ENCODE data around the gene CD8A.

Gene CD8A

GRCh38 chr2:86786001-86786536, 4.6 kb downstream of the CD8A start:
- DNase-seq (no peak), ATAC-seq (ENCODE audit: insufficient read depth, low read depth) (peak; percentile 45; the same call in 1 of the 3 replicates)
- TF ChIP-seq EZH2 (IDR thresholded peaks at IDR 0.05; ENCODE audit: borderline replicate concordance, low read depth, low read length, severe bottlenecking) = no peak
- TF ChIP-seq, protein P1, sequence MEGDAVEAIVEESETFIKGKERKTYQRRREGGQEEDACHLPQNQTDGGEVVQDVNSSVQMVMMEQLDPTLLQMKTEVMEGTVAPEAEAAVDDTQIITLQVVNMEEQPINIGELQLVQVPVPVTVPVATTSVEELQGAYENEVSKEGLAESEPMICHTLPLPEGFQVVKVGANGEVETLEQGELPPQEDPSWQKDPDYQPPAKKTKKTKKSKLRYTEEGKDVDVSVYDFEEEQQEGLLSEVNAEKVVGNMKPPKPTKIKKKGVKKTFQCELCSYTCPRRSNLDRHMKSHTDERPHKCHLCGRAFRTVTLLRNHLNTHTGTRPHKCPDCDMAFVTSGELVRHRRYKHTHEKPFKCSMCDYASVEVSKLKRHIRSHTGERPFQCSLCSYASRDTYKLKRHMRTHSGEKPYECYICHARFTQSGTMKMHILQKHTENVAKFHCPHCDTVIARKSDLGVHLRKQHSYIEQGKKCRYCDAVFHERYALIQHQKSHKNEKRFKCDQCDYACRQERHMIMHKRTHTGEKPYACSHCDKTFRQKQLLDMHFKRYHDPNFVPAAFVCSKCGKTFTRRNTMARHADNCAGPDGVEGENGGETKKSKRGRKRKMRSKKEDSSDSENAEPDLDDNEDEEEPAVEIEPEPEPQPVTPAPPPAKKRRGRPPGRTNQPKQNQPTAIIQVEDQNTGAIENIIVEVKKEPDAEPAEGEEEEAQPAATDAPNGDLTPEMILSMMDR (IDR thresholded peaks at IDR 0.05; ENCODE audit: borderline replicate concordance, extremely low read depth, low read length, poor library complexity, severe bottlenecking) = no peak
- Histone ChIP-seq H3K9me3 (ENCODE audit: insufficient read depth, low read length, severe bottlenecking) (no peaks in the 10 kb centered on the region), H3K36me3 (ENCODE audit: insufficient read depth, low read length) (no peaks in the 10 kb centered on the region), H3K4me2 (ENCODE audit: insufficient read depth, low read length) (no peak overlapping the region), H3K79me2 (ENCODE audit: insufficient read depth, low read length) (no peaks in the 10 kb centered on the region), H3K4me3 (ENCODE audit: low read depth in 1 of 2, low read length in 2 of 2) (no peak overlapping the region), H3K4me1 (ENCODE audit: insufficient read depth, low read length) (no peaks in the 10 kb centered on the region), H3K27me3 (ENCODE audit: insufficient read depth, low read length, poor library complexity) (no peaks in the 10 kb centered on the region), H3K27ac (ENCODE audit: low read length) (no peak overlapping the region), H4K20me1 (ENCODE audit: insufficient read depth, low read length) (no peaks in the 10 kb centered on the region), H2AFZ (ENCODE audit: low read depth, low read length) (no peak overlapping the region), H3K9ac (ENCODE audit: low read depth, low read length) (no peak overlapping the region)

DNA sequence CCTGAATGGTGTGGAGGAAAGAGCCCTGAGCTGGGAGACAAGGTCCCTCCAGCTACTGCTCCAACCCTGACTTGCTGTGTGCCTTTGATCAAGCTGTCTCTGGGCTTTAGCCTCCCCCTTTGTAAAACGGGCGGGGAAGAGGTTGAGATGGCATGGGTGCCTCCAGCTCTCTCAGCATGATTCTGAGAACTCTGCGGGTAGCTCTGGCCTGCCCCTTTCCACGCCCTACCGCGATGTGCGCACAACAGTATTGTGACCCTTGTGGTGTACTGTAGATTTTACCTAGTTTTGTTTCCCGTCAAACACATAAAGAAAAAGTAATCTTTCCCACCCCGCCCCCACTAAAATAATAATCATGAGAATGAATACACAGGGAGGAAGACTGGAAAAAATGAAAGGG, 5.3 kb downstream of the CD8A start:
- Histone ChIP-seq H3K9me3 (ENCODE audit: insufficient read depth, low read length, severe bottlenecking) (no peaks in the 10 kb centered on the region), H3K79me2 (ENCODE audit: insufficient read depth, low read length) (no peaks in the 10 kb centered on the region), H3K36me3 (ENCODE audit: insufficient read depth, low read length) (no peaks in the 10 kb centered on the region), H3K4me3 (ENCODE audit: low read depth in 1 of 2, low read length in 2 of 2) (no peak overlapping the region), H3K4me2 (ENCODE audit: insufficient read depth, low read length) (no peak overlapping the region), H4K20me1 (ENCODE audit: insufficient read depth, low read length) (no peaks in the 10 kb centered on the region), H2AFZ (ENCODE audit: low read depth, low read length) (no peak overlapping the region), H3K4me1 (ENCODE audit: insufficient read depth, low read length) (no peaks in the 10 kb centered on the region), H3K27ac (ENCODE audit: low read length) (no peak overlapping the region), H3K27me3 (ENCODE audit: insufficient read depth, low read length, poor library complexity) (no peaks in the 10 kb centered on the region), H3K9ac (ENCODE audit: low read depth, low read length) (no peak overlapping the region)
- DNase-seq (no peak), ATAC-seq (ENCODE audit: insufficient read depth, low read depth) (no peak; the same call in 2 of the 3 replicates)
- TF ChIP-seq EZH2 (IDR thresholded peaks at IDR 0.05; ENCODE audit: borderline replicate concordance, low read depth, low read length, severe bottlenecking) = no peak
- TF ChIP-seq, protein P1 (IDR thresholded peaks at IDR 0.05; ENCODE audit: borderline replicate concordance, extremely low read depth, low read length, poor library complexity, severe bottlenecking) = no peak

DNA sequence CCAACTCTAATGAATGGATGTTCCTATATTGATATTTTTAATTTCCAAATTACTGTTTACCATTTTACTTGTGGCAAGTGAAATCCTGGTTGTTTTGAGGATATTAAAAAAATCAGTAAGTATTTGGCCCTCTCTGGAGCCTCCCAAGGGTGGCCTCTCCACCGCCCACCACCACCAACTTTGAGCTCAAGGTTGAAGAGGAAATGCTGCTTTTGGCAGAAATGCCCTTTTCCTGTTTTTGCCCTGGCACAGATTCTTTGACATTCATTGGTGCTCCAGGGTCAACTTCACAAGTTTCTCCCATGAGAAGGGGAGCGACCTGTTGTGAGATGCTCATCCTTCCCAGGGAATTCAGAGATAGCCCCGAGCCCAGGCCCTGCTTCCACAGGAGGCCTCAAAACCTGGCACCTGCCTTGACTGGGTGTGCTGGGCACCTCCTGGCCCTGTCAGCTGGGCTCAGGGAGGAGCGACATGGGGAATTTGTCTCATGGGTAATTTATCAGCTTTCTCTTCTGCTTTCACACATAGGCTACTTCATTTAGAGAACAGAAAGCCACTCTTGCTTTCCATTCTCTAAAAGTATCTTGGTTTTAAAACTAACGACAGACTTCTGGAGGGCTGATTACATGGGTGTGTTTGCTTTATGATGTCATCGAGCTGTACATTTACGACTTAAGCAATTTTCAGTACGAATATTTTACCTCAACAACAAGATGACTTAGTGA, 6.9 kb downstream of the CD8A start:
- DNase-seq (no peak), ATAC-seq (ENCODE audit: insufficient read depth, low read depth) (no peak)
- TF ChIP-seq, protein P1 (IDR thresholded peaks at IDR 0.05; ENCODE audit: borderline replicate concordance, extremely low read depth, low read length, poor library complexity, severe bottlenecking) = no peak
- no peak for TF ChIP-seq EZH2 (IDR thresholded peaks at IDR 0.05; ENCODE audit: borderline replicate concordance, low read depth, low read length, severe bottlenecking)
- no peak overlapping the region for H3K4me3 ChIP-seq (ENCODE audit: low read depth in 1 of 2, low read length in 2 of 2)
- no peak overlapping the region for H3K27ac ChIP-seq (ENCODE audit: low read length)
- H3K9me3 ChIP-seq (ENCODE audit: insufficient read depth, low read length, severe bottlenecking) = no peaks in the 10 kb centered on the region
- H3K9ac ChIP-seq (ENCODE audit: low read depth, low read length) = no peak overlapping the region
- no peaks in the 10 kb centered on the region for H3K79me2 ChIP-seq (ENCODE audit: insufficient read depth, low read length)
- no peaks in the 10 kb centered on the region for H4K20me1 ChIP-seq (ENCODE audit: insufficient read depth, low read length)
- H3K36me3 ChIP-seq (ENCODE audit: insufficient read depth, low read length) = no peaks in the 10 kb centered on the region
- H3K27me3 ChIP-seq (ENCODE audit: insufficient read depth, low read length, poor library complexity) = no peaks in the 10 kb centered on the region
- no peak overlapping the region for H3K4me2 ChIP-seq (ENCODE audit: insufficient read depth, low read length)
- H3K4me1 ChIP-seq (ENCODE audit: insufficient read depth, low read length) = no peaks in the 10 kb centered on the region
- no peak overlapping the region for H2AFZ ChIP-seq (ENCODE audit: low read depth, low read length)
